Heart right ventricle (tissue), 16 donors: Measurements from ENCODE around the gene SRGAP1. TPM values are rescaled to one million over a fixed set of nuclear protein-coding genes. Genes with fewer than 3 reads are reported as not detected.

Experiments
- ATAC-seq, 8 donors: fragments of 200-7000 bp; cut with Tn5 transposase; one replicate each; pipeline ENCODE4 v1.9.1; 2020; ENCODE audit warnings: mild to moderate bottlenecking in 8 of 8, moderate library complexity in 8 of 8, moderate number of reproducible peaks in 1 of 8
- DNase-seq, 2 donors: peaks; one replicate each; pipeline ENCODE4 v3.0.0-alpha.2; 2020
- H3K27ac ChIP-seq, 10 donors: fragments of 200-600 bp; sonication (generic) in 2 of 10; one replicate each; pipeline versions ENCODE4 v1.5.0 to v1.8.0; 2020 to 2022; ENCODE audit warnings: mild to moderate bottlenecking in 3 of 10
- H3K27me3 ChIP-seq, 7 donors: fragments of 200-600 bp; one replicate each; pipeline ENCODE4 v1.8.0; 2021 to 2022; ENCODE audit warnings: mild to moderate bottlenecking in 2 of 7
- H3K36me3 ChIP-seq, 9 donors: fragments of 200-600 bp; sonication (generic) in 1 of 9; one replicate each; pipeline versions ENCODE4 v1.5.0 to v1.8.0; 2020 to 2022; ENCODE audit warnings: mild to moderate bottlenecking in 2 of 9
- H3K4me1 ChIP-seq, 9 donors: fragments of 200-600 bp; sonication (generic) in 1 of 9; one replicate each; pipeline versions ENCODE4 v1.5.0 to v1.8.0; 2020 to 2022; ENCODE audit warnings: mild to moderate bottlenecking in 4 of 9
- H3K4me3 ChIP-seq, 10 donors: fragments of 200-600 bp; sonication (generic) in 2 of 10; one replicate each; pipeline versions ENCODE4 v1.5.0 to v1.8.0; 2020 to 2022; ENCODE audit warnings: mild to moderate bottlenecking in 7 of 10, moderate library complexity in 2 of 10
- H3K9me3 ChIP-seq, 11 donors: fragments of 200-600 bp in 10 of 11; sonication (generic) in 2 of 11; one replicate each; pipeline versions ENCODE4 v1.5.0 to v1.8.0; 2013 to 2022; ENCODE audit warnings: mild to moderate bottlenecking in 2 of 11, control low read depth in 1 of 11, moderate library complexity in 1 of 11
- WGBS, 2 donors: extraction: QIAGEN DNeasy Blood & Tissue Kit; methylation state at CpG; one replicate each; pipeline ENCODE4 v1.1.7; 2013; ENCODE audit warnings: inconsistent platforms in 1 of 2; 5-methylcytosine and 5-hydroxymethylcytosine counted together
- intact Hi-C, 10 donors: fragments of 100-400 bp; cut with DNase I; formaldehyde crosslinking; loops; one replicate each; pipeline versions ENCODE4 v1.11.1 to v1.14.2; 2022
- polyA plus RNA-seq, 2 donors: library from polyadenylated mRNA; stranded (reverse); fragments of 200-250 nt; gene quantifications; one replicate each; pipeline ENCODE4 v1.2.3, GENCODE V29; 2013
- total RNA-seq, 10 donors: library from RNA; stranded (reverse); fragmentation: NEBNext Ultra II Directional in 3 of 10; extraction: Animal tissue kit (Norgen Biotek cat#: 25700) in 3 of 10; gene quantifications; one replicate each; pipeline versions ENCODE4 v1.2.1 to v1.2.4, GENCODE V29; 2021 to 2023
- TF ChIP-seq, protein P1 (sequence below), 9 donors: fragments of 200-600 bp; sonication (generic) in 2 of 9; IDR thresholded peaks; one replicate each; pipeline versions ENCODE4 v1.5.0 to v1.8.0; 2021 to 2022; ENCODE audit warnings: antibody characterized with exemption in 9 of 9, mild to moderate bottlenecking in 5 of 9, moderate library complexity in 1 of 9
- donor health status: Arrhythmogenic right ventricular cardiomyopathy.
- donor health status: ischemic (EF 13 %, LVEDD 7.1; RV severe dilation, severe dysfunction).
- donor health status: healthy with polysubstance abuse.
- donor health status: DM: no; HTN: yes; CAD: no.
- donor health status: DM: no; HTN: no; CAD: no.
- donor health status: ischemic (EF 25% LVEDD 6.9; RV normal size, moderate dysfunction).
- donor health status: ischemic (EF 25% LVEDD 5.7; RV mildly dilated, moderate dysfunction).
- donor health status: healthy.
- donor health status: DM: yes; HTN: yes; CAD: no.
- donor health status: Ischemic cardiomyopathy.
- donor health status: ischemic (EF 35%, LVEDD 5.7; RV mildly dilated, moderate dysfunction).
- donor health status: nonischemic (EF 11% LVEDD 7.7; RV severe dilation, severe dysfunction).
- donor health status: DM: yes; HTN: yes; CAD: no.
- donor health status: PGD.
- donor health status: ischemic (EF 29% LVEDD 5.4; RV normal size, mild dysfunction).
- donor health status: nonischemic (EF 23%, LVEDD 6.1; RV moderate dilation, normal function).

The SRGAP1 gene
- total and polyA plus RNA-seq, 12 donors: 1.3 to 6.4 (median 3.6) TPM

GRCh38 chr12:63897931-63898330 lies 53.4 kb downstream of the SRGAP1 start:
- Histone ChIP-seq H3K27me3 (no peaks in the 10 kb centered on the region), H3K4me1 (peaks cover 0 to 34% (median 17%) of the 10 kb centered on the region in 9 donors), H3K4me3 (no peak overlapping the region), H3K9me3 (no peaks in the 10 kb centered on the region), H3K36me3 (no peaks in the 10 kb centered on the region), H3K27ac (peak overlapping the region in 6 of 10 donors; percentile 16 to 69 (median 42))
- DNase-seq: peak in 1 of 2 donors; percentile 53
- ATAC-seq: peak in 6 of 8 donors; percentile 47 to 90 (median 80)
- TF ChIP-seq, protein P1, sequence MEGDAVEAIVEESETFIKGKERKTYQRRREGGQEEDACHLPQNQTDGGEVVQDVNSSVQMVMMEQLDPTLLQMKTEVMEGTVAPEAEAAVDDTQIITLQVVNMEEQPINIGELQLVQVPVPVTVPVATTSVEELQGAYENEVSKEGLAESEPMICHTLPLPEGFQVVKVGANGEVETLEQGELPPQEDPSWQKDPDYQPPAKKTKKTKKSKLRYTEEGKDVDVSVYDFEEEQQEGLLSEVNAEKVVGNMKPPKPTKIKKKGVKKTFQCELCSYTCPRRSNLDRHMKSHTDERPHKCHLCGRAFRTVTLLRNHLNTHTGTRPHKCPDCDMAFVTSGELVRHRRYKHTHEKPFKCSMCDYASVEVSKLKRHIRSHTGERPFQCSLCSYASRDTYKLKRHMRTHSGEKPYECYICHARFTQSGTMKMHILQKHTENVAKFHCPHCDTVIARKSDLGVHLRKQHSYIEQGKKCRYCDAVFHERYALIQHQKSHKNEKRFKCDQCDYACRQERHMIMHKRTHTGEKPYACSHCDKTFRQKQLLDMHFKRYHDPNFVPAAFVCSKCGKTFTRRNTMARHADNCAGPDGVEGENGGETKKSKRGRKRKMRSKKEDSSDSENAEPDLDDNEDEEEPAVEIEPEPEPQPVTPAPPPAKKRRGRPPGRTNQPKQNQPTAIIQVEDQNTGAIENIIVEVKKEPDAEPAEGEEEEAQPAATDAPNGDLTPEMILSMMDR (IDR thresholded peaks at IDR 0.05): no peak
- intact Hi-C loops: no loop called here
- WGBS, 2 donors: 28 to 35% methylated on average over 2 of the region's 2 CpGs

- DNase-seq (no peak), ATAC-seq (no peak)
- Histone ChIP-seq H3K4me3 (no peak overlapping the region), H3K27me3 (no peaks in the 10 kb centered on the region), H3K27ac (peak overlapping the region in 2 of 10 donors; percentile 13 to 69), H3K4me1 (peaks cover 0 to 31% (median 13%) of the 10 kb centered on the region in 9 donors), H3K9me3 (no peaks in the 10 kb centered on the region), H3K36me3 (no peaks in the 10 kb centered on the region)
- whole genome bisulfite sequencing, 2 donors: 92 to 93% methylated on average over 4 of the region's 4 CpGs
- intact Hi-C loops: no loop called here
- TF ChIP-seq, protein P1 (IDR thresholded peaks at IDR 0.05): no peak
These were observed 54.4 kb downstream of the SRGAP1 start for GRCh38 chr12:63898764-63899337.

- no peak for DNase-seq
- no peak for ATAC-seq
- WGBS, 2 donors: 91 to 96% methylated on average over 4 of the region's 4 CpGs
- peaks cover 0 to 31% (median 13%) of the 10 kb centered on the region in 9 donors for H3K4me1 ChIP-seq
- intact Hi-C loops: no loop called here
- TF ChIP-seq, protein P1 (IDR thresholded peaks at IDR 0.05): no peak
- H3K9me3 ChIP-seq: no peaks in the 10 kb centered on the region
- no peaks in the 10 kb centered on the region for H3K27me3 ChIP-seq
- no peak overlapping the region for H3K27ac ChIP-seq
- no peak overlapping the region for H3K4me3 ChIP-seq
- H3K36me3 ChIP-seq: no peaks in the 10 kb centered on the region
These were observed 54.9 kb downstream of the SRGAP1 start for GRCh38 chr12:63899396-63899795.

GRCh38 chr12:63900922-63901793 lies 56.7 kb downstream of the SRGAP1 start:
- Histone ChIP-seq H3K4me1 (peaks cover 0 to 24% (median 13%) of the 10 kb centered on the region in 9 donors), H3K27me3 (no peaks in the 10 kb centered on the region), H3K9me3 (peaks cover 0 to 13% (median 0%) of the 10 kb centered on the region in 11 donors), H3K27ac (no peak overlapping the region), H3K36me3 (no peaks in the 10 kb centered on the region), H3K4me3 (no peak overlapping the region)
- TF ChIP-seq, protein P1 (IDR thresholded peaks at IDR 0.05): no peak
- ATAC-seq (no peak), DNase-seq (no peak)
- intact Hi-C loops: no loop called here
- 97 to 99% methylated on average over 2 of the region's 2 CpGs for WGBS, 2 donors
